A549 (cell line): ENCODE data around the gene DNPEP. TPM values are rescaled to one million over a fixed set of nuclear protein-coding genes. Genes with fewer than 3 reads are reported as not detected.

Experiments
- ATAC-seq, 2 experiments: fragments of 200-7000 bp in 1 of 2; fragments of >200 bp in 1 of 2; cut with Nextera tagmentation in 1 of 2; cut with Tn5 transposase in 1 of 2; 3 replicates each; pipeline versions ENCODE4 v1.8.0 to v1.9.1; 2018 to 2020; ENCODE audit warnings: mild to moderate bottlenecking in 1 of 2, moderate library complexity in 1 of 2
- CTCF ChIA-PET: fragments of 300-600 bp; sonication (Branson Sonifier 250); formaldehyde crosslinking; extraction: SDS; loops from one replicate; lab custom pipeline; 2021; ENCODE audit warnings: antibody characterized with exemption, inconsistent platforms; lab: Yijun Ruan, JAX
- POLR2A ChIA-PET: fragments of 350-600 bp; formaldehyde crosslinking; extraction: SDS; loops from one replicate; lab custom pipeline; 2021; ENCODE audit warnings: antibody characterized with exemption, inconsistent platforms; lab: Yijun Ruan, JAX
- DNase-seq, 2 experiments: peaks; one replicate each; pipeline versions ENCODE4 v3.0.0 to v3.0.0-alpha.2; 2011 to 2016; ENCODE audit warnings: low read depth in 1 of 2, low spot score in 1 of 2
- FAIRE-seq: peaks from 2 replicates; lab custom pipeline; 2011; peaks lifted over from hg19 to GRCh38; lab: Jason Lieb, UNC
- H3K27ac ChIP-seq, 2 experiments: fragments of >200 bp; sonication (Bioruptor Twin); formaldehyde crosslinking; 3 replicates each; pipeline ENCODE4 v1.5.1; 2016 to 2017
- H3K4me1 ChIP-seq: fragments of >200 bp; sonication (Bioruptor Twin); formaldehyde crosslinking; 3 replicates; pipeline ENCODE4 v1.6.1; 2016
- H3K4me2 ChIP-seq: fragments of >200 bp; sonication (Bioruptor Twin); formaldehyde crosslinking; 3 replicates; pipeline ENCODE4 v1.6.1; 2016
- H3K4me3 ChIP-seq: fragments of >200 bp; sonication (Bioruptor Twin); formaldehyde crosslinking; 3 replicates; pipeline ENCODE4 v1.5.1; 2016
- H3K9me3 ChIP-seq: fragments of >200 bp; sonication (Bioruptor Twin); formaldehyde crosslinking; 3 replicates; pipeline ENCODE4 v1.6.1; 2016
- CEBPB ChIP-seq, 2 experiments: fragments of >200 bp in 1 of 2; sonication (Bioruptor Twin) in 1 of 2; formaldehyde crosslinking in 1 of 2; IDR thresholded peaks; 2 replicates each; pipeline ENCODE4 v1.6.1; 2012 to 2016
- CHD2 ChIP-seq: fragments of 150-350 bp; IDR thresholded peaks from 2 replicates; pipeline ENCODE4 v1.6.1; 2014; ENCODE audit warnings: low read length; ENCODE audit not compliant: partially characterized antibody
- EP300 ChIP-seq, 2 experiments: fragments of >200 bp; sonication (Bioruptor Twin); formaldehyde crosslinking; IDR thresholded peaks; 2 replicates in 1 of 2; 3 replicates in 1 of 2; pipeline ENCODE4 v1.6.1; 2016 to 2017
- FOSB ChIP-seq: fragments of 250-450 bp; sonication (Bioruptor Pico); IDR thresholded peaks from 2 replicates; pipeline ENCODE4 v1.5.0; 2020; ENCODE audit warnings: mild to moderate bottlenecking, moderate library complexity
- FOSL2 ChIP-seq, 2 experiments: fragments of 450-650 bp in 1 of 2; fragments of >200 bp in 1 of 2; sonication (Bioruptor Twin) in 1 of 2; formaldehyde crosslinking; IDR thresholded peaks; 2 replicates each; pipeline versions ENCODE4 v1.5.0 to v1.6.1; 2016 to 2020; ENCODE audit warnings: mild to moderate bottlenecking in 1 of 2, moderate library complexity in 1 of 2
- HEYL ChIP-seq: fragments of 250-450 bp; sonication (Bioruptor Pico); IDR thresholded peaks from 2 replicates; pipeline ENCODE4 v1.8.0; 2021; ENCODE audit warnings: mild to moderate bottlenecking, moderate library complexity
- JUN ChIP-seq, 2 experiments: fragments of >200 bp; sonication (Bioruptor Twin); formaldehyde crosslinking; IDR thresholded peaks; 2 replicates in 1 of 2; 3 replicates in 1 of 2; pipeline ENCODE4 v1.6.1; 2016 to 2017
- JUNB ChIP-seq: fragments of >200 bp; sonication (Bioruptor Twin); formaldehyde crosslinking; IDR thresholded peaks from 2 replicates; pipeline ENCODE4 v1.6.1; 2016
- MAZ ChIP-seq: fragments of 150-350 bp; IDR thresholded peaks from 2 replicates; pipeline ENCODE4 v1.6.1; 2014; ENCODE audit warnings: antibody characterized with exemption, low read depth, low read length, borderline replicate concordance
- MYC ChIP-seq: IDR thresholded peaks from 2 replicates; pipeline ENCODE4 v1.6.1; 2012; ENCODE audit warnings: mild to moderate bottlenecking, inconsistent platforms, low read length, improper control_type of control experiment, borderline replicate concordance
- RARB ChIP-seq: fragments of 250-450 bp; sonication (Bioruptor Pico); IDR thresholded peaks from 2 replicates; pipeline ENCODE4 v1.8.0; 2021; ENCODE audit warnings: mild to moderate bottlenecking, moderate library complexity
- RNF2 ChIP-seq: fragments of 200-600 bp; sonication (generic); IDR thresholded peaks from 2 replicates; pipeline ENCODE4 v1.6.1; 2016; ENCODE audit warnings: low read depth, mild to moderate bottlenecking, antibody characterized with exemption, moderate library complexity, borderline replicate concordance
- SREBF2 ChIP-seq: fragments of 450-650 bp; IDR thresholded peaks from 2 replicates; pipeline ENCODE4 v1.6.1; 2014; ENCODE audit warnings: mild to moderate bottlenecking, moderate library complexity
- TP53 ChIP-seq: fragments of 250-450 bp; sonication (Bioruptor Pico); IDR thresholded peaks from 2 replicates; pipeline ENCODE4 v1.5.0; 2021; ENCODE audit warnings: mild to moderate bottlenecking, moderate library complexity
- ZC3H11A ChIP-seq: fragments of 450-650 bp; IDR thresholded peaks from 2 replicates; pipeline ENCODE4 v1.6.1; 2014; ENCODE audit warnings: antibody characterized with exemption, mild to moderate bottlenecking
- ZNF302 ChIP-seq: fragments of 250-450 bp; sonication (Bioruptor Pico); IDR thresholded peaks from 2 replicates; pipeline ENCODE4 v1.9.0; 2021; ENCODE audit warnings: inconsistent platforms, mild to moderate bottlenecking, moderate library complexity
- WGBS: methylation state at CpG from one replicate; pipeline ENCODE4 v1.1.6; 2017; ENCODE audit errors: missing lambda C conversion rate; 5-methylcytosine and 5-hydroxymethylcytosine counted together
- polyA plus RNA-seq, 4 experiments: library from polyadenylated mRNA; depleted of rRNA in 3 of 4; stranded (reverse); fragments of >200 nt; fragmentation: RNase III in 1 of 4; extraction: RNeasy Plus Mini Kit Qiagen cat#74134 plus additional on column Dnase treatment in 1 of 4; gene quantifications; 2 replicates in 3 of 4; 3 replicates in 1 of 4; pipeline ENCODE4 v1.2.3, GENCODE V29; 2011 to 2017
- TF ChIP-seq, protein P1 (sequence below): IDR thresholded peaks from 2 replicates; pipeline ENCODE4 v1.6.1; 2012
- TF ChIP-seq, protein P2 (sequence below): fragments of >200 bp; sonication (Bioruptor Twin); formaldehyde crosslinking; IDR thresholded peaks from 3 replicates; pipeline ENCODE4 v1.5.1; 2016
- TF ChIP-seq, protein P3 (sequence below): fragments of >200 bp; sonication (Bioruptor Twin); formaldehyde crosslinking; IDR thresholded peaks from 3 replicates; pipeline ENCODE4 v1.6.1; 2016
- TF ChIP-seq, protein P4 (sequence below): fragments of 450-650 bp; IDR thresholded peaks from 2 replicates; pipeline ENCODE4 v1.6.1; 2014; ENCODE audit warnings: antibody characterized with exemption

The DNPEP gene
- polyA plus RNA-seq, 2 of the 4 experiments (the other 2 are of a cell fraction), result 29.0 to 40.9 TPM

DNA sequence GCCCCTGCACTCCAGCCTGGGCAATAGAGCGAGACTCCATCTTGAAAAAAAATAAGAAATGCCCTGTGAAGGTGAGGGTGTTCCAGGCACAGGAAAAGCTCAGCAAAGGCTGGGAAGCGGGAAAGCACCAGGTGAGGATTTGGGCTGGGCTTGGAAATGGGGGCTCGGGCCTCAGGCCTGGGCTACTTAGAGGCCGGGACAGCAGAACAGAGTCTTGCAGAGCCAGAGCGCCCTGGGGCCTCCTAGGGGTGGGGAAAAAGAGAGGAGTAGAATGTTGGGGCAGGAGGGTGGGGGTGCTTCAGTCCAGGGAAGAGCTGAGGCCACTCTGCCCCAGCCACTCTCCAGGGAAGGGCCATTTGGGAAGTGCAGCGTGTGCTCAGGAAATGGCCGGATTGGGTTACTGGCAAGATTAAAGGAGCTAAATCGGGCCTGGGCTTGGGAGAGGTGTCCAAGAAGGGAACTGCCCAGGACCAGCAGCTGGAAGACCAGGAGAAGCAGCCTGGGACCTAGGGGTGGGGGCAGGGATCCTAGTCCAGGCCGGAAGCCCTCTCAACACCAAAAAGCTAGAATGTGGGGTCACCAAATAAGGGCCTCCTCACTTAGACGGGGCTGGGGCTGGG, 16.7 kb upstream of the DNPEP start:
- H3K4me3 ChIP-seq, result no peak overlapping the region
- ChIA-PET POLR2A (interaction anchor here (1.4 kb wide), 1 partner anchor 125 kb away, joined by 3 read pairs; no protein-coding TSS in a partner anchor), CTCF (interaction anchor here (0.6 to 12.2 kb wide), 28 partner anchors 8 to 319 kb away, joined by 3 to 362 read pairs (median 8); partner anchors contain the start of genes DES and DNPEP)
- no peak for ATAC-seq
- peaks cover 26% of the 10 kb centered on the region for H3K4me1 ChIP-seq
- 87% methylated on average over 10 of the region's 10 CpGs for WGBS
- no peak for DNase-seq
- no peak overlapping the region for H3K27ac ChIP-seq
- H3K9me3 ChIP-seq, result no peaks in the 10 kb centered on the region
- TF ChIP-seq MAZ, result no peak
- no peak for TF ChIP-seq JUNB
- TF ChIP-seq HEYL (CRISPR knock-in tag), result no peak
- no peak for TF ChIP-seq RNF2
- TF ChIP-seq, protein P1, sequence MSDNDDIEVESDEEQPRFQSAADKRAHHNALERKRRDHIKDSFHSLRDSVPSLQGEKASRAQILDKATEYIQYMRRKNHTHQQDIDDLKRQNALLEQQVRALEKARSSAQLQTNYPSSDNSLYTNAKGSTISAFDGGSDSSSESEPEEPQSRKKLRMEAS, result no peak
- TF ChIP-seq EP300 (IDR thresholded peaks at IDR 0.05), result no peak
- TF ChIP-seq RARB (CRISPR knock-in tag), result no peak
- TF ChIP-seq SREBF2, result no peak
- no peak for TF ChIP-seq MYC
- TF ChIP-seq FOSL2 (IDR thresholded peaks at IDR 0.05), result no peak
- TF ChIP-seq FOSL2 (CRISPR knock-in tag; IDR thresholded peaks at IDR 0.05), result no peak
- TF ChIP-seq FOSB (CRISPR knock-in tag), result no peak
- no peak for TF ChIP-seq TP53 (CRISPR knock-in tag)
- TF ChIP-seq ZC3H11A, result no peak
- no peak for TF ChIP-seq CHD2
- no peak for TF ChIP-seq CEBPB (IDR thresholded peaks at IDR 0.05)
- TF ChIP-seq, protein P2, sequence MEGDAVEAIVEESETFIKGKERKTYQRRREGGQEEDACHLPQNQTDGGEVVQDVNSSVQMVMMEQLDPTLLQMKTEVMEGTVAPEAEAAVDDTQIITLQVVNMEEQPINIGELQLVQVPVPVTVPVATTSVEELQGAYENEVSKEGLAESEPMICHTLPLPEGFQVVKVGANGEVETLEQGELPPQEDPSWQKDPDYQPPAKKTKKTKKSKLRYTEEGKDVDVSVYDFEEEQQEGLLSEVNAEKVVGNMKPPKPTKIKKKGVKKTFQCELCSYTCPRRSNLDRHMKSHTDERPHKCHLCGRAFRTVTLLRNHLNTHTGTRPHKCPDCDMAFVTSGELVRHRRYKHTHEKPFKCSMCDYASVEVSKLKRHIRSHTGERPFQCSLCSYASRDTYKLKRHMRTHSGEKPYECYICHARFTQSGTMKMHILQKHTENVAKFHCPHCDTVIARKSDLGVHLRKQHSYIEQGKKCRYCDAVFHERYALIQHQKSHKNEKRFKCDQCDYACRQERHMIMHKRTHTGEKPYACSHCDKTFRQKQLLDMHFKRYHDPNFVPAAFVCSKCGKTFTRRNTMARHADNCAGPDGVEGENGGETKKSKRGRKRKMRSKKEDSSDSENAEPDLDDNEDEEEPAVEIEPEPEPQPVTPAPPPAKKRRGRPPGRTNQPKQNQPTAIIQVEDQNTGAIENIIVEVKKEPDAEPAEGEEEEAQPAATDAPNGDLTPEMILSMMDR, result no peak
- TF ChIP-seq, protein P3, sequence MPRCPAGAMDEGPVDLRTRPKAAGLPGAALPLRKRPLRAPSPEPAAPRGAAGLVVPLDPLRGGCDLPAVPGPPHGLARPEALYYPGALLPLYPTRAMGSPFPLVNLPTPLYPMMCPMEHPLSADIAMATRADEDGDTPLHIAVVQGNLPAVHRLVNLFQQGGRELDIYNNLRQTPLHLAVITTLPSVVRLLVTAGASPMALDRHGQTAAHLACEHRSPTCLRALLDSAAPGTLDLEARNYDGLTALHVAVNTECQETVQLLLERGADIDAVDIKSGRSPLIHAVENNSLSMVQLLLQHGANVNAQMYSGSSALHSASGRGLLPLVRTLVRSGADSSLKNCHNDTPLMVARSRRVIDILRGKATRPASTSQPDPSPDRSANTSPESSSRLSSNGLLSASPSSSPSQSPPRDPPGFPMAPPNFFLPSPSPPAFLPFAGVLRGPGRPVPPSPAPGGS, result no peak
- TF ChIP-seq JUN (IDR thresholded peaks at IDR 0.05), result no peak
- no peak for TF ChIP-seq ZNF302 (CRISPR knock-in tag)
- H3K4me2 ChIP-seq, result no peak overlapping the region
- FAIRE-seq, result no peak

DNA sequence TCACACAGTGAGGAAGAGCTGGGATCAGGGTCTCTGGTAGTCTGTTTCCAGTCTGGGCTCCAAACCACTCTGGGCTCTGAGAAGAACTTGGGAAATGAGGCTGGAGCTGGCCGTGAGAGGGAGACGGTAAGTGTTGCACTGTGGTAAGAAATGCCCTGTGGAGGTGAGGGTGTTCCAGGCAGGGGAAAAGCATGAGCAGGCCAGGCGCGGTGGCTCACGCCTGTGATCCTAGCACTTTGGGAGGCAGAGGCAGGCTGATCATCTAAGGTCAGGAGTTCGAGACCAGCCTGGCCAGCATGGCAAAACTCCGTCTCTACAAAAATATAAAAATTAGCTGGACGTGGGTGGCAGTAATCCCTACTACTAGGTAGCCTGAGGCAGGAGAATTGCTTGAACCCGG, 16.1 kb upstream of the DNPEP start:
- DNase-seq, result no peak
- Histone ChIP-seq H3K4me1 (peaks cover 30% of the 10 kb centered on the region), H3K9me3 (no peaks in the 10 kb centered on the region), H3K4me3 (no peak overlapping the region), H3K27ac (no peak overlapping the region), H3K4me2 (no peak overlapping the region)
- POLR2A ChIA-PET, result interaction anchor here (1.4 kb wide), 1 partner anchor 106 kb away, joined by 3 read pairs; no protein-coding TSS in a partner anchor
- CTCF ChIA-PET, result interaction anchor here (0.6 to 12.2 kb wide), 41 partner anchors 8 to 320 kb away, joined by 3 to 362 read pairs (median 7); partner anchors contain the start of genes DES and DNPEP
- no peak for FAIRE-seq
- no peak for TF ChIP-seq TP53 (CRISPR knock-in tag)
- TF ChIP-seq, protein P4, sequence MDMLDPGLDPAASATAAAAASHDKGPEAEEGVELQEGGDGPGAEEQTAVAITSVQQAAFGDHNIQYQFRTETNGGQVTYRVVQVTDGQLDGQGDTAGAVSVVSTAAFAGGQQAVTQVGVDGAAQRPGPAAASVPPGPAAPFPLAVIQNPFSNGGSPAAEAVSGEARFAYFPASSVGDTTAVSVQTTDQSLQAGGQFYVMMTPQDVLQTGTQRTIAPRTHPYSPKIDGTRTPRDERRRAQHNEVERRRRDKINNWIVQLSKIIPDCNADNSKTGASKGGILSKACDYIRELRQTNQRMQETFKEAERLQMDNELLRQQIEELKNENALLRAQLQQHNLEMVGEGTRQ, result no peak
- WGBS, result 86% methylated on average over 9 of the region's 9 CpGs
- no peak for ATAC-seq
